A549 (cell line): ENCODE results near the gene PAPPA2. TPM values are rescaled to one million over a fixed set of nuclear protein-coding genes. Genes with fewer than 3 reads are reported as not detected.

Experiments
- ATAC-seq, 2 experiments: fragments of 200-7000 bp in 1 of 2; fragments of >200 bp in 1 of 2; cut with Nextera tagmentation in 1 of 2; cut with Tn5 transposase in 1 of 2; 3 replicates each; pipeline versions ENCODE4 v1.8.0 to v1.9.1; 2018 to 2020; ENCODE audit warnings: mild to moderate bottlenecking in 1 of 2, moderate library complexity in 1 of 2
- CTCF ChIA-PET: fragments of 300-600 bp; sonication (Branson Sonifier 250); formaldehyde crosslinking; extraction: SDS; loops from one replicate; lab custom pipeline; 2021; ENCODE audit warnings: antibody characterized with exemption, inconsistent platforms; lab: Yijun Ruan, JAX
- POLR2A ChIA-PET: fragments of 350-600 bp; formaldehyde crosslinking; extraction: SDS; loops from one replicate; lab custom pipeline; 2021; ENCODE audit warnings: antibody characterized with exemption, inconsistent platforms; lab: Yijun Ruan, JAX
- DNase-seq, 2 experiments: peaks; one replicate each; pipeline versions ENCODE4 v3.0.0 to v3.0.0-alpha.2; 2011 to 2016; ENCODE audit warnings: low read depth in 1 of 2, low spot score in 1 of 2
- FAIRE-seq: peaks from 2 replicates; lab custom pipeline; 2011; peaks lifted over from hg19 to GRCh38; lab: Jason Lieb, UNC
- H3K27ac ChIP-seq, 2 experiments: fragments of >200 bp; sonication (Bioruptor Twin); formaldehyde crosslinking; 3 replicates each; pipeline ENCODE4 v1.5.1; 2016 to 2017
- H3K4me1 ChIP-seq: fragments of >200 bp; sonication (Bioruptor Twin); formaldehyde crosslinking; 3 replicates; pipeline ENCODE4 v1.6.1; 2016
- H3K4me2 ChIP-seq: fragments of >200 bp; sonication (Bioruptor Twin); formaldehyde crosslinking; 3 replicates; pipeline ENCODE4 v1.6.1; 2016
- H3K4me3 ChIP-seq: fragments of >200 bp; sonication (Bioruptor Twin); formaldehyde crosslinking; 3 replicates; pipeline ENCODE4 v1.5.1; 2016
- H3K9me3 ChIP-seq: fragments of >200 bp; sonication (Bioruptor Twin); formaldehyde crosslinking; 3 replicates; pipeline ENCODE4 v1.6.1; 2016
- ATOH8 ChIP-seq: fragments of 250-450 bp; sonication (Bioruptor Pico); IDR thresholded peaks from 2 replicates; pipeline ENCODE4 v1.5.0; 2020; ENCODE audit warnings: low read depth, mild to moderate bottlenecking, moderate library complexity
- BCL3 ChIP-seq: fragments of >200 bp; sonication (Bioruptor Twin); formaldehyde crosslinking; IDR thresholded peaks from 3 replicates; pipeline ENCODE4 v1.6.1; 2016
- BHLHE40 ChIP-seq: IDR thresholded peaks from 2 replicates; pipeline ENCODE4 v1.6.1; 2012; ENCODE audit warnings: low read depth, low read length, inconsistent platforms
- CBX2 ChIP-seq: fragments of 200-600 bp; sonication (generic); IDR thresholded peaks from 2 replicates; pipeline ENCODE4 v1.6.1; 2016; ENCODE audit warnings: low read depth, mild to moderate bottlenecking, borderline replicate concordance
- CBX8 ChIP-seq: fragments of 200-600 bp; sonication (generic); IDR thresholded peaks from 2 replicates; pipeline ENCODE4 v1.6.1; 2016
- CEBPB ChIP-seq, 2 experiments: fragments of >200 bp in 1 of 2; sonication (Bioruptor Twin) in 1 of 2; formaldehyde crosslinking in 1 of 2; IDR thresholded peaks; 2 replicates each; pipeline ENCODE4 v1.6.1; 2012 to 2016
- CTCF ChIP-seq: fragments of >200 bp; sonication (Bioruptor Twin); formaldehyde crosslinking; IDR thresholded peaks from 3 replicates; pipeline ENCODE4 v1.5.1; 2016
- FOSB ChIP-seq: fragments of 250-450 bp; sonication (Bioruptor Pico); IDR thresholded peaks from 2 replicates; pipeline ENCODE4 v1.5.0; 2020; ENCODE audit warnings: mild to moderate bottlenecking, moderate library complexity
- FOSL2 ChIP-seq, 2 experiments: fragments of 450-650 bp in 1 of 2; fragments of >200 bp in 1 of 2; sonication (Bioruptor Twin) in 1 of 2; formaldehyde crosslinking; IDR thresholded peaks; 2 replicates each; pipeline versions ENCODE4 v1.5.0 to v1.6.1; 2016 to 2020; ENCODE audit warnings: mild to moderate bottlenecking in 1 of 2, moderate library complexity in 1 of 2
- FOXS1 ChIP-seq: fragments of 250-450 bp; sonication (Bioruptor Pico); IDR thresholded peaks from 2 replicates; pipeline ENCODE4 v1.5.0; 2020; ENCODE audit warnings: mild to moderate bottlenecking, moderate library complexity
- HDAC2 ChIP-seq: fragments of 200-600 bp; sonication (generic); IDR thresholded peaks from 2 replicates; pipeline ENCODE4 v1.6.1; 2016
- HES2 ChIP-seq: fragments of >200 bp; sonication (Bioruptor Twin); formaldehyde crosslinking; IDR thresholded peaks from 2 replicates; pipeline ENCODE4 v1.6.1; 2016
- HMGXB4 ChIP-seq: fragments of 250-450 bp; sonication (Bioruptor Pico); IDR thresholded peaks from 2 replicates; pipeline ENCODE4 v1.5.0; 2021; ENCODE audit warnings: mild to moderate bottlenecking, moderate library complexity, borderline replicate concordance
- HOXB13 ChIP-seq: fragments of 250-450 bp; sonication (Bioruptor Pico); IDR thresholded peaks from 2 replicates; pipeline ENCODE4 v1.5.0; 2020; ENCODE audit warnings: low read depth, mild to moderate bottlenecking, moderate library complexity
- MAZ ChIP-seq: fragments of 150-350 bp; IDR thresholded peaks from 2 replicates; pipeline ENCODE4 v1.6.1; 2014; ENCODE audit warnings: antibody characterized with exemption, low read depth, low read length, borderline replicate concordance
- PHF8 ChIP-seq: fragments of 200-600 bp; sonication (generic); IDR thresholded peaks from 2 replicates; pipeline ENCODE4 v1.6.1; 2016; ENCODE audit warnings: low read depth, mild to moderate bottlenecking, antibody characterized with exemption, moderate library complexity, borderline replicate concordance
- POLR2A ChIP-seq: IDR thresholded peaks from 2 replicates; pipeline ENCODE4 v1.6.1; 2012; ENCODE audit warnings: mild to moderate bottlenecking, low read length
- RCOR1 ChIP-seq: fragments of 150-350 bp; IDR thresholded peaks from 2 replicates; pipeline ENCODE4 v1.6.1; 2014; ENCODE audit warnings: antibody characterized with exemption, low read length, low read depth
- REST ChIP-seq: fragments of 200-600 bp; sonication (generic); IDR thresholded peaks from 2 replicates; pipeline ENCODE4 v1.6.1; 2016; ENCODE audit warnings: antibody characterized with exemption, mild to moderate bottlenecking, moderate library complexity
- RFX5 ChIP-seq: fragments of 450-650 bp; IDR thresholded peaks from 2 replicates; pipeline ENCODE4 v1.7.1; 2014; ENCODE audit warnings: antibody characterized with exemption, mild to moderate bottlenecking, moderate library complexity
- RNF2 ChIP-seq: fragments of 200-600 bp; sonication (generic); IDR thresholded peaks from 2 replicates; pipeline ENCODE4 v1.6.1; 2016; ENCODE audit warnings: low read depth, mild to moderate bottlenecking, antibody characterized with exemption, moderate library complexity, borderline replicate concordance
- USF2 ChIP-seq: fragments of 450-650 bp; IDR thresholded peaks from 2 replicates; pipeline ENCODE4 v1.6.1; 2014; ENCODE audit warnings: antibody characterized with exemption
- ZC3H11A ChIP-seq: fragments of 450-650 bp; IDR thresholded peaks from 2 replicates; pipeline ENCODE4 v1.6.1; 2014; ENCODE audit warnings: antibody characterized with exemption, mild to moderate bottlenecking
- ZFP36 ChIP-seq: fragments of 450-650 bp; IDR thresholded peaks from 2 replicates; pipeline ENCODE4 v1.6.1; 2014; ENCODE audit warnings: borderline replicate concordance; ENCODE audit not compliant: partially characterized antibody
- WGBS: methylation state at CpG from one replicate; pipeline ENCODE4 v1.1.6; 2017; ENCODE audit errors: missing lambda C conversion rate; 5-methylcytosine and 5-hydroxymethylcytosine counted together
- polyA plus RNA-seq, 4 experiments: library from polyadenylated mRNA; depleted of rRNA in 3 of 4; stranded (reverse); fragments of >200 nt; fragmentation: RNase III in 1 of 4; extraction: RNeasy Plus Mini Kit Qiagen cat#74134 plus additional on column Dnase treatment in 1 of 4; gene quantifications; 2 replicates in 3 of 4; 3 replicates in 1 of 4; pipeline ENCODE4 v1.2.3, GENCODE V29; 2011 to 2017

The PAPPA2 gene
- polyA plus RNA-seq, 2 of the 4 experiments (the other 2 are of a cell fraction) = 0.03 to 0.72 TPM

GRCh38 chr1:176885751-176886150 is 422.8 kb downstream of the PAPPA2 start:
- Histone ChIP-seq H3K9me3 (no peaks in the 10 kb centered on the region), H3K4me3 (no peak overlapping the region)
- POLR2A ChIA-PET = no interaction called here
- TF ChIP-seq CEBPB (IDR thresholded peaks at IDR 0.05) (no peak), HES2 (no peak), ATOH8 (no peak), BCL3 (no peak), RNF2 (no peak), RCOR1 (no peak), CBX8 (no peak), ZC3H11A (no peak), PHF8 (no peak), RFX5 (no peak), HDAC2 (no peak), FOXS1 (CRISPR knock-in tag) (no peak), FOSL2 (IDR thresholded peaks at IDR 0.05) (no peak), FOSL2 (CRISPR knock-in tag; IDR thresholded peaks at IDR 0.05) (no peak), HMGXB4 (CRISPR knock-in tag) (no peak), MAZ (no peak), USF2 (no peak)
- TF ChIP-seq, all 56 proteins: peak for 0
- Histone ChIP-seq H3K4me1 (no peaks in the 10 kb centered on the region), H3K4me2 (no peak overlapping the region), H3K27ac (no peak overlapping the region)
- FAIRE-seq = no peak
- 1% methylated on average over 2 of the region's 2 CpGs for WGBS
- CTCF ChIA-PET = interaction anchor here (1.1 to 2.2 kb wide), 2 partner anchors 11 to 12 kb away, joined by 3 to 5 read pairs; no protein-coding TSS in a partner anchor
- no peak for DNase-seq
- ATAC-seq = no peak

GRCh38 chr1:176888471-176889032 is 425.6 kb downstream of the PAPPA2 start:
- DNase-seq (no peak), ATAC-seq (no peak), FAIRE-seq (no peak)
- Histone ChIP-seq H3K4me2 (no peak overlapping the region), H3K4me3 (no peak overlapping the region), H3K27ac (no peak overlapping the region), H3K9me3 (no peaks in the 10 kb centered on the region), H3K4me1 (no peaks in the 10 kb centered on the region)
- POLR2A ChIA-PET = no interaction called here
- CTCF ChIA-PET = interaction anchor here (2.7 kb wide), 1 partner anchor 8 kb away, joined by 8 read pairs; no protein-coding TSS in a partner anchor
- 1% methylated on average over 3 of the region's 3 CpGs for WGBS
- TF ChIP-seq ZFP36 (no peak), CBX2 (no peak), PHF8 (no peak), FOXS1 (CRISPR knock-in tag) (no peak), MAZ (no peak), CTCF (no peak), BHLHE40 (no peak), HOXB13 (CRISPR knock-in tag) (no peak), FOSB (no peak), POLR2A (no peak), REST (no peak)
